Measurements from ENCODE around the gene TRAF7. TPM values are rescaled to one million over a fixed set of nuclear protein-coding genes. Genes with fewer than 3 reads are reported as not detected.

The TRAF7 gene
- total RNA-seq, 6 donors from 2014 or later = 34.6 to 72.6 (median 52.9) TPM

DNA sequence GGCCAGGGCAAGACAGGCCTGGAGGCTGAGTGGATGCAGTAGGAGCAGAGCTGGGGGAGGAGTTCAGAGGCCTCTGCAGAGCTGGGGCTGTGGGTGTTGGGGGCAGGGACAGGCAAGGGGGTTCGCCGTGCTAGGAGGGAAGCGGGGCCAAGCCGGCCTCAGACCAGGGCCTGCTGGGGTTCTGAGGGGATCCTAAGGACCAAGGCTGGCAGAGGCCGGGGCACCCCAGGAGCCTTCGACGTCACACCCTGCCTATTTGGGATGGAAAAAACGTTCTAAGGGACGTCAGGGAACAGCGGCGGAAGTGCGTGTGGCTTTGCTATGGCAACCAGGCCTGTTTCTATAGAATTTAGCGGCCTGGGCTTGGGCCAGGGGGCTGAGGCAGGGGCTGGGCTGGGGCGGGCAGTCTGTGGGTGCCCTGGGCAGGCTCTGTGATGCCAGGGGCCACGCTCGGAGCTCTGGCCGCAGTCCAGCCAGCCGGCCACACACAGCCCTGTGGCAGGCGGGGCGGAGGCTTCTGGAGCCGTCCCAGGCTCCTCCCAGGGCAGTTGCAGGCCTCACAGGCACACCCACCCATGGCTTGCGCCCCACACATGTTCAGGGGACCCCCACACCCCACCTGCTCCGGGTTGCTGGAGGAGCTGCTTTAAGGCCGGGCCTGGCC is 3.7 kb downstream of the TRAF7 start:
- DNase-seq (peak in 1 of 2 donors; percentile 90), ATAC-seq (ENCODE audit: low FRiP score in 2 of 2) (peak in 1 of 2 donors; percentile 23)
- Histone ChIP-seq H3K4me3 (peak overlapping the region in 2 of 4 donors; percentile 2 to 23), H3K9me3 (no peaks in the 10 kb centered on the region), H3K4me1 (peaks cover 55 to 74% (median 57%) of the 10 kb centered on the region in 4 donors), H3K36me3 (peaks cover 0 to 6% (median 2%) of the 10 kb centered on the region in 4 donors), H3K27me3 (no peaks in the 10 kb centered on the region), H3K27ac (peak overlapping the region; percentile 43 to 76 (median 62))
- WGBS, 2 donors = 57 to 64% methylated on average over 14 to 19 of the region's 24 CpGs
- TF ChIP-seq, protein P1, sequence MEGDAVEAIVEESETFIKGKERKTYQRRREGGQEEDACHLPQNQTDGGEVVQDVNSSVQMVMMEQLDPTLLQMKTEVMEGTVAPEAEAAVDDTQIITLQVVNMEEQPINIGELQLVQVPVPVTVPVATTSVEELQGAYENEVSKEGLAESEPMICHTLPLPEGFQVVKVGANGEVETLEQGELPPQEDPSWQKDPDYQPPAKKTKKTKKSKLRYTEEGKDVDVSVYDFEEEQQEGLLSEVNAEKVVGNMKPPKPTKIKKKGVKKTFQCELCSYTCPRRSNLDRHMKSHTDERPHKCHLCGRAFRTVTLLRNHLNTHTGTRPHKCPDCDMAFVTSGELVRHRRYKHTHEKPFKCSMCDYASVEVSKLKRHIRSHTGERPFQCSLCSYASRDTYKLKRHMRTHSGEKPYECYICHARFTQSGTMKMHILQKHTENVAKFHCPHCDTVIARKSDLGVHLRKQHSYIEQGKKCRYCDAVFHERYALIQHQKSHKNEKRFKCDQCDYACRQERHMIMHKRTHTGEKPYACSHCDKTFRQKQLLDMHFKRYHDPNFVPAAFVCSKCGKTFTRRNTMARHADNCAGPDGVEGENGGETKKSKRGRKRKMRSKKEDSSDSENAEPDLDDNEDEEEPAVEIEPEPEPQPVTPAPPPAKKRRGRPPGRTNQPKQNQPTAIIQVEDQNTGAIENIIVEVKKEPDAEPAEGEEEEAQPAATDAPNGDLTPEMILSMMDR (IDR thresholded peaks at IDR 0.05) = no peak
- TF ChIP-seq POLR2A (IDR thresholded peaks at IDR 0.05) = no peak
- no peak for TF ChIP-seq POLR2AphosphoS5 (IDR thresholded peaks at IDR 0.05)
- TF ChIP-seq EP300 (IDR thresholded peaks at IDR 0.05) = no peak

DNA sequence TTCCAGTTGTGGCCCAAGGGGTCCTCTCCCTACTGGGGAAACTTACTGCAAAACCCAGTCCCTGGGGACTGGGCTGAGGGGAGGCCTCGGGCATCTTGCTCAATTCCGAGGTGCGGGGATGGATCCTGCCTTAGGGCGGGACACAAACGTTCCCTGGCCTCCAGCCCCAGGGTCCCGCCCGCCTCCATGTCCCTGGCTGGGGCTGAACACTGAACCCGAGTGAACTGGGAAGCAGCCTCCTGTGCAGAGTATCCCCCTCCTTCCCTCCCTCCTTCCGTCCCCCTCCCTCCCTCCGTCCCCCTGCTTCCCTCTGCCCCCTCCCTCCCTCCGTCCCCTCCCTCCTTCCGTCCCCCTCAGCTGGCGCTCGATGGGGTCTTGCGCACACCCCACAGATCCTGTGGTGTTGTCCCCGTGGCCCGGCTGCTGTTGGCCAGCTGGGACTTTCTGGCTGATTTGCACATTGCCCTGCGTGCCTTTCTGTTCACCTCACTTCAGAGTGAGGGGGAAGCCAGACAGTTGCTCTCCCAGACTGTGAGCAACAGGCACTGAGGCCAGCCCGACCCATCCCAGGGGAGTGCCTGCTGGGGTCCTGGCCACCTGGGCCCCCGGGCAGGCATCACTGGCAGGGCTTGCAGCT is 5.5 kb downstream of the TRAF7 start:
- peak in 1 of 2 donors; percentile 71 for DNase-seq
- peak in 1 of 2 donors; percentile 67 for ATAC-seq (ENCODE audit: low FRiP score in 2 of 2)
- peaks cover 53 to 65% (median 54%) of the 10 kb centered on the region in 4 donors for H3K4me1 ChIP-seq

DNA sequence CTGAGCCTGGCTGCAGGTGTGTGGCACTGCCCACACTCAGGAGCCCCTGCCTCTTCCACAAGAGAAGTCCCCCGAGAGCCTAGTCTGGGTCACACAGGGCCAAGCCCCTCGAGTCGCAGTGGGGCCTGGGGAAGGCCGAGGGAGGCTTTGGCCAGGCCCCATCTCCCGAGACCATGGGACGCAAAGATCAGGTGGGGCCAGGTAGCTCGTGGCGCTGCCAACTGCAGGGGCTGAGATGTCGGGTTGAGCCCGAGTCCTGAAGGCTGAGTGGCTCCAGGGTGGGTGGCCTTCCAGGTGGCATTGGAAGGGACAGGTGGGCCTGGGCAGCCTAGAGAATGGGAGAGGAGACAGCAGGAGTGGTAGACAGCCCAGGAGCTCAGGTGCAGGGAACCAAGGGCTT is 6.3 kb downstream of the TRAF7 start:
- Histone ChIP-seq H3K9me3 (no peaks in the 10 kb centered on the region), H3K27me3 (no peaks in the 10 kb centered on the region), H3K4me3 (no peak overlapping the region), H3K36me3 (peaks cover 0 to 19% (median 13%) of the 10 kb centered on the region in 4 donors), H3K27ac (peak overlapping the region in 3 of 4 donors; percentile 43 to 75 (median 51)), H3K4me1 (peaks cover 45 to 56% (median 47%) of the 10 kb centered on the region in 4 donors)
- ATAC-seq (ENCODE audit: low FRiP score in 2 of 2) = no peak
- WGBS, 2 donors = 70 to 98% methylated on average over 2 to 9 of the region's 10 CpGs
- TF ChIP-seq, protein P1 (IDR thresholded peaks at IDR 0.05) = no peak
- TF ChIP-seq POLR2AphosphoS5 (IDR thresholded peaks at IDR 0.05) (no peak), POLR2A (IDR thresholded peaks at IDR 0.05) (no peak), EP300 (IDR thresholded peaks at IDR 0.05) (no peak)
- DNase-seq = peak in 1 of 2 donors; percentile 54

More for the DNA sequence above, 5.5 kb downstream of the TRAF7 start:
- Histone ChIP-seq H3K9me3 (no peaks in the 10 kb centered on the region), H3K36me3 (peaks cover 0 to 10% (median 7%) of the 10 kb centered on the region in 4 donors), H3K27me3 (no peaks in the 10 kb centered on the region), H3K4me3 (no peak overlapping the region), H3K27ac (peak overlapping the region in 3 of 4 donors; percentile 43 to 75 (median 51))
- WGBS, 2 donors = 53 to 71% methylated on average over 7 to 14 of the region's 20 CpGs
- TF ChIP-seq POLR2A (IDR thresholded peaks at IDR 0.05) (no peak), POLR2AphosphoS5 (IDR thresholded peaks at IDR 0.05) (peak in 1 of 2 donors; percentile 25)

DNA sequence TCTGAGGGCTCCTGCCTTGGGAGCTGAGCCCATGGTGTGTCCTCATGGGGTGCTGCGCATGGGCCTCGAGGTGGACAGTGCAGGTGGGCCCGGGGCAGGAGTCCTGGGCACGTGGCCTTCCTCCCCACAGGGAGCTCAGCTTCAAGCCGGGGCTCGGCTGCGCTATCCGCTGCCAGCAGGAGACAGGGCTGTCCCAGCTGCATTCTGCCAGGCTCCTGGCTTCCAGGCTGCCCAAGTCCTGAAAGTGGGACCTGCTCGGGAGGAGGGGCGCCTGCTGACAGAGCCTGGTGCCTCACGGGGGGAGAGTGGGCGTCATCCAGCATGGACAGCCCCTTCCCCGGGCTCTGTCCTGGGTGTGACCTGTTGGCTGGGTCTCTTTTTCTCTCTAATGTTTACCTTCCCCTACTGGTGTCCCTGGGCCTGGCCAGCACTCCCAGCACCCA is 7.1 kb downstream of the TRAF7 start:
- WGBS, 2 donors = 85% methylated on average over 13 of the region's 13 CpGs; no CpG with 5 or more reads in 1 of the 2 donors
- TF ChIP-seq EP300 (IDR thresholded peaks at IDR 0.05) = no peak
- TF ChIP-seq, protein P1 (IDR thresholded peaks at IDR 0.05) = no peak
- TF ChIP-seq POLR2A (IDR thresholded peaks at IDR 0.05) = no peak
- no peak for TF ChIP-seq POLR2AphosphoS5 (IDR thresholded peaks at IDR 0.05)
- Histone ChIP-seq H3K4me3 (no peak overlapping the region), H3K27ac (no peak overlapping the region), H3K4me1 (peaks cover 37 to 48% (median 39%) of the 10 kb centered on the region in 4 donors), H3K9me3 (no peaks in the 10 kb centered on the region), H3K27me3 (no peaks in the 10 kb centered on the region), H3K36me3 (peaks cover 0 to 27% (median 17%) of the 10 kb centered on the region in 4 donors)
- DNase-seq = peak in 1 of 2 donors; percentile 75
- no peak for ATAC-seq (ENCODE audit: low FRiP score in 2 of 2)

DNA sequence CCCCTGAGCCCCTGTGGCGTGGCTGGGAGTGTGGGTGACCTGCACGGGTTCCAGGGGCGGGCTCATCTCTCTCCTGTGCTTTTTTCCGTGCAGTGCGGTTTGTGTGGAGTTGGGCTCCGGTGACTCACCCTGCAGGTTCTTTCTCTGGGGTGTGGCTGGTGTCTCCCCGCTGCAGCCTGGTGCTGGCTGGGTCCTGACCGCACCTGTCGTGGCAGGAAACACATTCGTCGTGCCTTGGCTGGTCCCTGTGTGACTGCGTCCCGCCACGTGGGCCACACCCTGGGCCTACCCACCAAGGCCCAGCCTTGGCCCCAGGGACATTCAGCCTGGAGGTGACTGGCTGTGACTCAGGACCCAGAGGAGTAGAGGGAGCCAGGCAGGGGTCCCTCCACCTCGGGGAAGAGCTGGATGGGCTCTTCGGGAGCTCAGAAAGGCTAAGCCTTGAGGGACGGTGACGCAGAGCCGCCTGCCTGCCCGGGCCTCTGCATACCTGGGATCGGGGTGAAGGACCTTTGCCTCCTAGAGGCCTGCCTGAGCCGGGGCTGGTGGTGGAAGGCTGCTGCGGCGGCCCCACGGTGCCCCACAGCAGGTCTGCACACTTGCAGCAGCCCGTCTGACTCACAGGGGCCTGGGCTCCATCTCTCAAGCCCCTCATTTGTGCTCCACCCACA is 7.8 kb downstream of the TRAF7 start:
- DNase-seq (peak in 1 of 2 donors; percentile 79), ATAC-seq (ENCODE audit: low FRiP score in 2 of 2) (no peak)
- H3K9me3 ChIP-seq = no peaks in the 10 kb centered on the region
- WGBS, 2 donors = 93 to 96% methylated on average over 10 to 15 of the region's 26 CpGs
- TF ChIP-seq EP300 (IDR thresholded peaks at IDR 0.05) = no peak
- TF ChIP-seq, protein P1 (IDR thresholded peaks at IDR 0.05) = no peak
- no peak for TF ChIP-seq POLR2AphosphoS5 (IDR thresholded peaks at IDR 0.05)
- no peak for TF ChIP-seq POLR2A (IDR thresholded peaks at IDR 0.05)
- peaks cover 30 to 42% (median 32%) of the 10 kb centered on the region in 4 donors for H3K4me1 ChIP-seq
- no peaks in the 10 kb centered on the region for H3K27me3 ChIP-seq
- H3K4me3 ChIP-seq = no peak overlapping the region
- no peak overlapping the region for H3K27ac ChIP-seq
- peaks cover 4 to 33% (median 23%) of the 10 kb centered on the region in 4 donors for H3K36me3 ChIP-seq

Data from upper lobe of left lung (tissue), 6 donors.